ENCODE data around the gene PHF2.
"Not testable (repeated sequence)": the region's sequence is repeated elsewhere in the genome, so short reads cannot be mapped to it uniquely, and the experiment has no call there.

PHF2 gene

GRCh38 chr9:93669116-93669957 lies 93.0 kb downstream of the PHF2 start:
- no peak for FAIRE-seq

GRCh38 chr9:93669958-93670207 lies 93.5 kb downstream of the PHF2 start:
- FAIRE-seq = no peak

- FAIRE-seq = no peak
Observed at GRCh38 chr9:93670208-93671019, 94.0 kb downstream of the PHF2 start.

- FAIRE-seq = no peak
Observed at GRCh38 chr9:93671020-93671338, 94.6 kb downstream of the PHF2 start.

- not testable (repeated sequence) for FAIRE-seq
Observed at GRCh38 chr9:93672330-93673020, 96.1 kb downstream of the PHF2 start.

GRCh38 chr9:93673021-93673838 lies 96.8 kb downstream of the PHF2 start:
- FAIRE-seq = no peak

- FAIRE-seq = no peak
Observed at GRCh38 chr9:93673839-93674334, 97.5 kb downstream of the PHF2 start.

GRCh38 chr9:93674580-93675335 lies 98.4 kb downstream of the PHF2 start:
- FAIRE-seq = no peak

- no peak for FAIRE-seq
Observed at GRCh38 chr9:93675336-93676150, 99.2 kb downstream of the PHF2 start.

GRCh38 chr9:93676310-93677047 lies 100.1 kb downstream of the PHF2 start:
- no peak for FAIRE-seq

- FAIRE-seq = no peak
Observed at GRCh38 chr9:93677048-93677571, 100.7 kb downstream of the PHF2 start.

GRCh38 chr9:93677641-93678136 lies 101.3 kb downstream of the PHF2 start:
- no peak for FAIRE-seq

- no peak for FAIRE-seq
Observed at GRCh38 chr9:93678199-93679019, 102.0 kb downstream of the PHF2 start.

GRCh38 chr9:93679536-93680442 lies 103.4 kb downstream of the PHF2 start:
- no peak for FAIRE-seq

- no peak for FAIRE-seq
Observed at GRCh38 chr9:93680443-93681268, 104.3 kb downstream of the PHF2 start.

GRCh38 chr9:93681269-93682154 lies 105.1 kb downstream of the PHF2 start:
- no peak for FAIRE-seq
